H1 (cell line): ENCODE measurements around the gene CDC25C. TPM values are rescaled to one million over a fixed set of nuclear protein-coding genes. Genes with fewer than 3 reads are reported as not detected.

Source experiments
- ATF3 ChIP-seq: IDR thresholded peaks from 2 replicates; pipeline ENCODE4 v1.6.1; 2011; ENCODE audit warnings: low read depth, mild to moderate bottlenecking, low read length; ENCODE audit not compliant: insufficient read depth
- GABPA ChIP-seq: IDR thresholded peaks from 2 replicates; pipeline ENCODE4 v1.6.1; 2011; ENCODE audit warnings: mild to moderate bottlenecking, low read length, moderate library complexity, borderline replicate concordance; ENCODE audit not compliant: insufficient read depth
- RNF2 ChIP-seq: fragments of 200-900, 300-1000 bp; sonication (generic); IDR thresholded peaks from 2 replicates; pipeline ENCODE4 v1.7.1; 2016; ENCODE audit warnings: borderline replicate concordance, low read depth, mild to moderate bottlenecking, antibody characterized with exemption, low read length; ENCODE audit not compliant: poor library complexity, severe bottlenecking; ENCODE audit errors: missing control alignments
- polyA plus RNA-seq, 7 experiments: library from polyadenylated mRNA; depleted of rRNA in 3 of 7; stranded (reverse) in 5 of 7; unstranded in 2 of 7; fragments of >200 nt in 5 of 7; fragments of 200-250 nt in 2 of 7; gene quantifications; 1 replicate in 5 of 7; 2 replicates in 1 of 7; 4 replicates in 1 of 7; pipeline versions ENCODE4 v1.2.1 to v1.2.3, GENCODE V29; 2011 to 2013; ENCODE audit warnings: missing spikeins in 2 of 7, mixed read lengths in 2 of 7
- total RNA-seq: library from RNA; stranded (reverse); fragmentation: NEBNext Ultra II Directional; extraction: Animal tissue kit (Norgen Biotek cat#: 25700); gene quantifications from 2 replicates; pipeline ENCODE4 v1.2.1, GENCODE V29; 2021

The CDC25C gene
- total and polyA plus RNA-seq, 2 of the 8 experiments (the other 6 are each of a cell fraction or from before 2014, with no cell fraction given): 18.4 to 20.8 TPM

- no peak for TF ChIP-seq GABPA
- no peak for TF ChIP-seq RNF2
- no peak for TF ChIP-seq ATF3
- TF ChIP-seq, all 59 proteins: peak for 0
Observed at GRCh38 chr5:138316355-138316754, 15.2 kb downstream of the CDC25C start (continued).
